ENCODE results near the gene TELO2.

TELO2 gene

DNA sequence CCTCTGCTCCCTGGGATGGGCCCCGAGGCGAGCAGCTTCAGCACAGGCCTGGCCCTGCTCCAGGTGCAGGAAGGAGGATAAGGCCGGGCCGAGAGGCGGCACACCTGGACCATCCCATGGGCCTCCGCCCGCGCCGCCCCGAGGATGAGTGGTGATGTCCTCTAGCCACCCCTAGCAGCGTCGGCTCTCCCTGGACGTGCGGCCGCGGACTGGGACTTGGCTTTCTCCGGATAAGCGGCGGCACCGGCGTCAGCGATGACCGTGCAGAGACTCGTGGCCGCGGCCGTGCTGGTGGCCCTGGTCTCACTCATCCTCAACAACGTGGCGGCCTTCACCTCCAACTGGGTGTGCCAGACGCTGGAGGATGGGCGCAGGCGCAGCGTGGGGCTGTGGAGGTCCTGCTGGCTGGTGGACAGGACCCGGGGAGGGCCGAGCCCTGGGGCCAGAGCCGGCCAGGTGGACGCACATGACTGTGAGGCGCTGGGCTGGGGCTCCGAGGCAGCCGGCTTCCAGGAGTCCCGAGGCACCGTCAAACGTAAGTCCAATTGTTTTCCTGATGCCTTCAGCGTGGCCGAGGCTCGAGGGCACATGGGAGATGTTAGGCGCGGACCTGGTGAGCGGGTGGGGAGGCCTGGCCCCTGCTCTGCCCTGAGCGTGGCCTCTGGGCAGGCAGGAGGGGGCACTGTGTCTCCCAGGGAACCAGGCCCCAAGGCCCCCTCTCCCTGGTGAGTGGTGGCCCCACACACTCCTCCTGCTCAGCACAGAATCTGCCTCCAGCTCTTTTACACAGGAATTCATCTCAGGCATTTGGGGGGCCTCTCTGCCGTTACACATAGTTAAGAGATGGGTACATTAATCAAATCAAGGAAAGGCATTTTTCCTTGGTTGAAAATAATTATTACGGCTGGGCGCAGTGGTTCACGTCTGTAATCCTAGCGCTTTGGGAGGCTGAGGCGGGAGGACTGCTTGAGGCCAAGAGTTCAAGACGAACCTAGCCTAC is 41.2 kb downstream of the TELO2 start:
- H3K9ac ChIP-seq (ENCODE audit: low read length): no peak overlapping the region

DNA sequence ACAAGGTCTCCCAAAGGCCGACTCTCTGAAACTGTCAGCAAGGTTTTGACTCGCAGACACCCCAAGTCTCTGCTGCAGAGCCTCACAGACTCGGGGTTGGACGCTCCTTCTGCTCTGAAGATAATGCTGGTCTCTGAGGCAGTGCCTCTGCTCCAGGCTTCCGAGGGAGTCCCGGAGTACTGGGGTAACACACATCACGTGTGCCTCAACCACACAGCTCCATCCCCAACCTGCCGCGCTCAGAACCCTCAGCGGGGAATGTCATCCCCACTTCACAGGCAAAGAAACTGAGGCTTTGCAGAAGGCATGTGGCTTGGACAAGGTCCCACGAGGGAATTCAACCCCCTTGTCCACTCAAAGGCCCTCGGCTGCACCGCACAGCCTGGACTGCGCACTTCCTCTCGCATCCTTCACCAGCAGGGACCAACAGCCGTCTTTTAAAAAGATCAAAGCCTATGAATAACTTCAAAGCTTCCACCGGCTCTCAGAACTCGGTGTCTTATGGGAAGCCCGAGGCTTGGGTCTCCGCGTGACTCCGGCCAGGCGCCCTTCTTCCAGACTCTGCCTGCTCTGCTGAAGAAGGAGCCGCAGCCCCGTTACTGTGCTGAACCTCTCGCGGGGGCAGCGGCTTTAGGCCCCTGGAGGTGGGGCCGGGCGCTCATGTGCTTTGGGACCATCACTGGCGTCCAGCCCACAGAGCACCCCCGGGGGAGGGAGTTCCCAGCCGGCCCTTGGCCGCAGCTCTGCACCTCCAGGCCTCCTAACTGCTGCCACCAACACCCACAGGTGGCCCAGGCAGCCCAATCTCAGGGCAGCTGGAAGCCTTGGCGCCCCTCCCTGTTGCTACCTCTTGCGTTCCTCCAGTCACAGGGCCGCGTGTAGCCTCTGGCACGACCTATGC is 42.5 kb downstream of the TELO2 start:
- H3K9me3 ChIP-seq (ENCODE audit: control insufficient read depth, insufficient read depth, low read depth, low read length): no peaks in the 10 kb centered on the region
- H3K4me3 ChIP-seq (ENCODE audit: low read depth, low read length): no peak overlapping the region
- H3K27me3 ChIP-seq (ENCODE audit: control insufficient read depth, insufficient read depth, low read length): no peaks in the 10 kb centered on the region
- H3K9ac ChIP-seq (ENCODE audit: low read length): no peak overlapping the region
- no peaks in the 10 kb centered on the region for H3K4me1 ChIP-seq (ENCODE audit: control insufficient read depth, insufficient read depth, low read length)
- no peaks in the 10 kb centered on the region for H3K36me3 ChIP-seq (ENCODE audit: control insufficient read depth, insufficient read depth, low read length)
- no peak overlapping the region for H3K27ac ChIP-seq (ENCODE audit: low read depth, low read length)

More for the DNA sequence above, 41.2 kb downstream of the TELO2 start:
- no peaks in the 10 kb centered on the region for H3K27me3 ChIP-seq (ENCODE audit: control insufficient read depth, insufficient read depth, low read length)
- H3K36me3 ChIP-seq (ENCODE audit: control insufficient read depth, insufficient read depth, low read length): no peaks in the 10 kb centered on the region
- H3K9me3 ChIP-seq (ENCODE audit: control insufficient read depth, insufficient read depth, low read depth, low read length): no peaks in the 10 kb centered on the region
- H3K4me3 ChIP-seq (ENCODE audit: low read depth, low read length): no peak overlapping the region
- no peak overlapping the region for H3K27ac ChIP-seq (ENCODE audit: low read depth, low read length)
- no peaks in the 10 kb centered on the region for H3K4me1 ChIP-seq (ENCODE audit: control insufficient read depth, insufficient read depth, low read length)

DNA sequence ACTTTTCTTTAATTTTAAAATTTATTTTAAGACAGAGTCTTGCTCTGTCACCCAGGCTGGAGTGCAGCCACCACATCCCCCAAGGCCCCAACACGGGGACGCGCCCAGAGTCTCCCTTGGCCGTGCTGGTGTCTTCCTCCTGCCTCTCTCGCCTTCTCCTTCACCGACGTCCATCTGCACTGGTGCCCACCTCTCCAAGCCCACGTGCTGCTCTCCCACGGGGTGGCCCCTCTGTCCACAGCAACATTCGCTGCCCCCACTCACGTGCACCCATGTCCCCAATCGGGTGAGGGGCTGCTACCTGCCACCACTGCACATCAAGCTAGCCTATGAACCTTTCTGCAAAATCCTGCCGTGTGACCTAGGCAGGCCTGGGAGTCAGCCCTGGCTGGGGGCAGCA is 43.4 kb downstream of the TELO2 start:
- no peaks in the 10 kb centered on the region for H3K4me1 ChIP-seq (ENCODE audit: control insufficient read depth, insufficient read depth, low read length)
- no peaks in the 10 kb centered on the region for H3K27me3 ChIP-seq (ENCODE audit: control insufficient read depth, insufficient read depth, low read length)
- no peak overlapping the region for H3K9ac ChIP-seq (ENCODE audit: low read length)
- H3K9me3 ChIP-seq (ENCODE audit: control insufficient read depth, insufficient read depth, low read depth, low read length): no peaks in the 10 kb centered on the region
- no peak overlapping the region for H3K4me3 ChIP-seq (ENCODE audit: low read depth, low read length)
- H3K36me3 ChIP-seq (ENCODE audit: control insufficient read depth, insufficient read depth, low read length): no peaks in the 10 kb centered on the region
- H3K27ac ChIP-seq (ENCODE audit: low read depth, low read length): no peak overlapping the region

DNA sequence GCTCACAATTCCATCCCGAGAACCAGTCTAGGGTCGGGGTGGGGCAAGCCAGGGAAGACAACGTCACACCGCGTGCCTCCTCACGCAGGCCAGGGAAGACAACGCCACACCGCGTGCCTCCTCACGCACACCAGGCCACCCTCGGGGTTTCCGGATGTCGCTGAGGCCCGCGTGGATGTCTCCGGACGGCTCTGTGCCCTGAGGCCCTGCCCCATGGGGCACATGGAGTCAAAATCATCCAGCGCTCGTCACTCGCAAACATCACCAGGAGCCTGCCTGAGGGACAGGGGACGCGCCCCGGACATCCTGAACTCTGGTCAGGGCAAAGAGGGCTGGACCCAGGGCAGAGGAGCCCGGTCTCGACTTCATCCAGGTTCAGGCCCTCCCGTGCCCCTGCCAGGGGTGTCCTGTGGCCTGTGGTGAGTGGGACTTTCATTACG is 44.0 kb downstream of the TELO2 start:
- H3K4me3 ChIP-seq (ENCODE audit: low read depth, low read length): no peak overlapping the region
- no peaks in the 10 kb centered on the region for H3K9me3 ChIP-seq (ENCODE audit: control insufficient read depth, insufficient read depth, low read depth, low read length)
- no peaks in the 10 kb centered on the region for H3K36me3 ChIP-seq (ENCODE audit: control insufficient read depth, insufficient read depth, low read length)
- no peak overlapping the region for H3K27ac ChIP-seq (ENCODE audit: low read depth, low read length)
- H3K27me3 ChIP-seq (ENCODE audit: control insufficient read depth, insufficient read depth, low read length): no peaks in the 10 kb centered on the region
- H3K9ac ChIP-seq (ENCODE audit: low read length): no peak overlapping the region
- H3K4me1 ChIP-seq (ENCODE audit: control insufficient read depth, insufficient read depth, low read length): no peaks in the 10 kb centered on the region

DNA sequence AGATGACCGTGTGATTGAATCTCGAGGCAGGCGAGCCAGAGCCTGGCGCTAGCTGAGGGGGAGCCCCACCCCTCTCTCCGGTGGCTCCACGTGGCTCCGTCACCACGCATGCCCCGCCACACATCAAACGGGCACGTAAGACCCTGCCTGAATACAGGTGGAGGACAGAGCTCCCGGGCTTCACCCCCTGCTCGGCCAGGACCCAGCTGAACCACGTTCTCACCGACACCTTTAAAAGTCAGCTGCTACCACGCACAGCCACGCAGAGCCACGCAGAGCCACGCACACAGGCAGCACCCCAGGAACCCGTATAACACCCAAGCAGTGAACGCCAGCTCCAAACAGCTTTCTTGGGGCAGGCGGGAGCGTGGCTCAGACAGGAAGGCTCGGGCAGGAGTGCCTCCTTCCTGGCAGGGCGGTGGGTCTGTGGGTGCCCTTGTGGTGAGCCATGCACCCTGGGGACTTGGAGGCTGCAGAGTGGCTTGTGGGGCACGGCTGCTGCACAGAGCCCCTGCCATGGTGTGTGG is 44.7 kb downstream of the TELO2 start:
- Histone ChIP-seq H3K4me1 (ENCODE audit: control insufficient read depth, insufficient read depth, low read length) (no peaks in the 10 kb centered on the region), H3K4me3 (ENCODE audit: low read depth, low read length) (no peak overlapping the region), H3K36me3 (ENCODE audit: control insufficient read depth, insufficient read depth, low read length) (no peaks in the 10 kb centered on the region), H3K27ac (ENCODE audit: low read depth, low read length) (no peak overlapping the region), H3K9me3 (ENCODE audit: control insufficient read depth, insufficient read depth, low read depth, low read length) (no peaks in the 10 kb centered on the region), H3K27me3 (ENCODE audit: control insufficient read depth, insufficient read depth, low read length) (no peaks in the 10 kb centered on the region), H3K9ac (ENCODE audit: low read length) (no peak overlapping the region)

DNA sequence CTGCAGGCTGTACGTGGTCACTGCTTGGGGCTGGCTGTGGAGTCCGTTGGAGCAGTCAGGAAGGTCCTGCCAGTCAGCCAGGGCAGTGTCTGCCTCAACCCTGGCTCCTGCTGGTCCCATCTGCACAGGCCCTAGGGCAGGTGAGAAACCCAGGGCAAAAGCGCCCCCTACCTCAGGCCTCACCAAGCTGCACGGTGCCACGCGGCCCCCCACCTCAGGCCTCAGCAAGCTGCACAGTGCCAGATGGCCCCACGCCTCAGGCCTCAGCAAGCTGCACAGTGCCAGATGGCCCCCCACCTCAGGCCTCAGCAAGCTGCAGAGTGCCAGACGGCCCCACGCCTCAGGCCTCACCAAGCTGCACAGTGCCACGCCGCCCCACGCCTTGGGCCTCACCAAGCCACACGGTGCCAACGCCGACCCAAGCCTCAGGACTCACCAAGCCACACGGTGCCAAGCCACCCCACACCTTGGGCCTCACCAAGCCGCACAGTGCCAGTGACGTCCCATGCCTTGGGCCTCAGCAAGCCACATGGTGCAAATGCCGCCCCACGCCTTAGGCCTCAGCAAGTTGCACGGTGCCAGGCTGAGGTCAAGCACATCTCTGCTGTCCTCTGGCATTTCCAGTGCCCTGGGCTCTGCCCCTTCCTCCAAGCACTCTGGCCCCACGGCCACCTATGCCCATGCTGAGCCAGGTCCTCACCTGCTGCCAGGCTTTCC is 45.8 kb downstream of the TELO2 start:
- Histone ChIP-seq H3K9ac (ENCODE audit: low read length) (no peak overlapping the region), H3K4me1 (ENCODE audit: control insufficient read depth, insufficient read depth, low read length) (no peaks in the 10 kb centered on the region), H3K36me3 (ENCODE audit: control insufficient read depth, insufficient read depth, low read length) (no peaks in the 10 kb centered on the region), H3K27ac (ENCODE audit: low read depth, low read length) (no peak overlapping the region), H3K9me3 (ENCODE audit: control insufficient read depth, insufficient read depth, low read depth, low read length) (no peaks in the 10 kb centered on the region), H3K27me3 (ENCODE audit: control insufficient read depth, insufficient read depth, low read length) (no peaks in the 10 kb centered on the region), H3K4me3 (ENCODE audit: low read depth, low read length) (no peak overlapping the region)

DNA sequence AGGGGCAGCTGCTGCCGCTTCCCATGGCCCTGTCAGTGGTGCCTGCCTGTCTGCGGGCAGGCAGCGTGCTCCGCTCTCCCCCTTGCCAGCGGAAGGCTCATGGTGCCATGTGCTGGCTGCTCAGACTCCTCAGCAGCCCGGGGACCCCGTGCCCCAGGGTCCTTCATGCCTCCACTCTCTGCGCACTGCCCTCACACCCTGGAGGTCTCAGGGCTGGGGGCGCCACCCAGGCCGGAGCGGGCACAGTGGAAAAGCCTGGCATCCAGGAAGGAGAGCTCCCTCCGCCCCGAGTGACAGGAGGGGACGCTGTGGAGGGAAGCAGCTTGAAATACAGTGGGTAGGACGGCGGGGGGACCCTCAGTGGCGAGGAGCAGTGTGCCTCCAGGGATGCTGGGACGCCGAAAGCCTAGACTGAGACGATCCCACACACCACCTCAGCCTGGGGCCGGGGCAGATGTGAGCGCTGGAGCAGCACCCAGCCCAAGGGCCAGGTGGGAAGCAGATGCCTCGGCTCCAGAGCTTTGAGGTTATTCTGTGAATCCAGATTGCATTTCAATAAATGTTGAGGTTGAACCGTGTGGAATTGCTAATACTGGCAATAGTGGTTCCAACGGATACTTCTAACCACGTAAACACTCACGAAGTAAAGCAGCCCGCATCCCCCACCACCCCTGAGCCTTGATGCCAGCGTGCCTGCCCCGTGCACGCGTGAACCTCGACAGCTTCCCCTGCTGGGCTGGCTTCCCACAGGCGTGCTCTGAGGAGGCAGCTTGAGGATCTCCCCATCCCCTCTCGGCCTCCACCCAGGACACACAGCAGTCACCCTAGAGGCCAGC is 46.8 kb downstream of the TELO2 start:
- Histone ChIP-seq H3K36me3 (ENCODE audit: control insufficient read depth, insufficient read depth, low read length) (no peaks in the 10 kb centered on the region), H3K9ac (ENCODE audit: low read length) (no peak overlapping the region), H3K27me3 (ENCODE audit: control insufficient read depth, insufficient read depth, low read length) (no peaks in the 10 kb centered on the region), H3K27ac (ENCODE audit: low read depth, low read length) (no peak overlapping the region), H3K4me3 (ENCODE audit: low read depth, low read length) (no peak overlapping the region), H3K4me1 (ENCODE audit: control insufficient read depth, insufficient read depth, low read length) (no peaks in the 10 kb centered on the region), H3K9me3 (ENCODE audit: control insufficient read depth, insufficient read depth, low read depth, low read length) (no peaks in the 10 kb centered on the region)

DNA sequence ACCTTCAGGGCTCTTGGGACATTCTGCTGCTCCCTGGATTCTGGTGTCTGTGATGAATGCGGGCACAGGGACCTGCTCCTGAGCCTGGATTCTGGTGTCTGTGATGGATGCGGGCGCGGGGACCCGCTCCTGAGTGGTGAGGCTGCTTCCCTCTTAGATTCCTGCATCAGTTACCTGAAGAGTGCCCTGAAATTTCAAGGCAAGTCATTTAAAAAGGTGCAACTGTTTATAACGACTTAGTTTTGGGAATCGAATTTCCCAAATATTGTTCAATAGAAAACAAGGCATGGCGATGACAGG is 47.3 kb downstream of the TELO2 start:
- Histone ChIP-seq H3K27me3 (ENCODE audit: control insufficient read depth, insufficient read depth, low read length) (no peaks in the 10 kb centered on the region), H3K27ac (ENCODE audit: low read depth, low read length) (no peak overlapping the region), H3K9ac (ENCODE audit: low read length) (no peak overlapping the region), H3K4me3 (ENCODE audit: low read depth, low read length) (no peak overlapping the region), H3K9me3 (ENCODE audit: control insufficient read depth, insufficient read depth, low read depth, low read length) (no peaks in the 10 kb centered on the region), H3K4me1 (ENCODE audit: control insufficient read depth, insufficient read depth, low read length) (no peaks in the 10 kb centered on the region), H3K36me3 (ENCODE audit: control insufficient read depth, insufficient read depth, low read length) (no peaks in the 10 kb centered on the region)

DNA sequence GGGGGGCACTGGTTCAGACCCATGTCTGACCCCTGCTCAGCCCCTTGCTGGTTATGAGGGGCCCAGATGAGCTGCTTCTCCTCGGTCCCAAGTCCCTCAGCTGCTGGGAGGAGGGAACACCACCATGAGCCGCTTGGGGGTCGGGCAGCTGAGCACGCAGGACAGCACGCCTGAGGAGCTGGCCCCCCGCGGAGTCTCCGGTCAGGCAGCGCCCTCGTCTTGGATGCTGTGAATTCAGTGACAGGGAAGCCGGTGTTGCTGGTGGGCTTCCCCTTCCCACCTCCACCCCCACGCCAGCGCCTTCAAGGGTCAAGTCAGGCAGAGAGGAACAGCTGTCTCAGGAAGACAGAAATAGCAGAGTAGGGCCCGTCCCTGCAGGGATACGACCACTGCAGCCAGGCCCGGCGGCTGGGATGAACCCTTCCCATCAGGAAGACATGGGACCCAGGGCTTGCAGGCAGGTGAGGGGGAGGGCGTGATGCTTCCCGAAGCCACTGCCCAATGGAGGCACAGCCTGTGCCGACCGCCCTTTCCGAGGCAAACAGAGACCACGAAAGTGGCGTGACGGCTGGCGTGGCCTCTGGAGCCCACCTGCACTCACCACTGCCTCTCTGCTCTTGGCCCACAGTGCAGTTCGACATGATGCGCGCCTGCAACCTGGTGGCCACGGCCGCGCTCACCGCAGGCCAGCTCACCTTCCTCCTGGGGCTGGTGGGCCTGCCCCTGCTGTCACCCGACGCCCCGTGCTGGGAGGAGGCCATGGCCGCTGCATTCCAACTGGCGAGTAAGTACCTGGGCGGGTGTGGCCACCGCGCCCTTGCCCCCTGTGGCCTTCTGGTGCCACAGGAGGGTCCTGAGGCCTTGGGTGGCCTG is 48.4 kb downstream of the TELO2 start:
- Histone ChIP-seq H3K4me1 (ENCODE audit: control insufficient read depth, insufficient read depth, low read length) (no peaks in the 10 kb centered on the region), H3K36me3 (ENCODE audit: control insufficient read depth, insufficient read depth, low read length) (no peaks in the 10 kb centered on the region), H3K4me3 (ENCODE audit: low read depth, low read length) (no peak overlapping the region), H3K9me3 (ENCODE audit: control insufficient read depth, insufficient read depth, low read depth, low read length) (no peaks in the 10 kb centered on the region), H3K27ac (ENCODE audit: low read depth, low read length) (no peak overlapping the region; the same call in 1 of the 2 replicates), H3K9ac (ENCODE audit: low read length) (no peak overlapping the region), H3K27me3 (ENCODE audit: control insufficient read depth, insufficient read depth, low read length) (no peaks in the 10 kb centered on the region)
